ENCODE measurements around the gene DTL.
"Not testable (repeated sequence)": the region's sequence is repeated elsewhere in the genome, so short reads cannot be mapped to it uniquely, and the experiment has no call there.

- TF ChIP-seq POLR2AphosphoS5 (IDR thresholded peaks at IDR 0.05; ENCODE audit: low read depth, low read length); CTCF (IDR thresholded peaks at IDR 0.05): not testable (repeated sequence)
Observed at GRCh38 chr1:212027727-212028126, 7.8 kb upstream of the DTL start.
